Activated B cell treated with CpG ODN at 0.5 μM for 24 hours (primary cell): Measurements from ENCODE around the gene TCAF1. TPM values are rescaled to one million over a fixed set of nuclear protein-coding genes. Genes with fewer than 3 reads are reported as not detected.
A peak's percentile ranks its signal among the peaks of the same experiment; 100 is the strongest.
"Not testable (repeated sequence)": the region's sequence is repeated elsewhere in the genome, so short reads cannot be mapped to it uniquely, and the experiment has no call there.

ENCODE experiments used
- ATAC-seq: fragments of 200-7000 bp; cut with Tn5 transposase; one replicate; pipeline ENCODE4 v1.10.0; 2021; ENCODE audit warnings: low read depth, mild to moderate bottlenecking, moderate library complexity
- CTCF ChIA-PET: fragments of 350-600 bp; sonication (Branson Sonifier 250); formaldehyde crosslinking; loops from one replicate; lab custom pipeline; 2021; ENCODE audit warnings: antibody characterized with exemption; lab: Charles Lee
- POLR2A ChIA-PET: fragments of 350-600 bp; sonication (Branson Sonifier 250); formaldehyde crosslinking; loops from one replicate; lab custom pipeline; 2021; ENCODE audit warnings: antibody characterized with exemption; lab: Charles Lee
- DNase-seq: peaks from one replicate; pipeline ENCODE4 v3.0.0; 2022
- H3K27ac Mint-ChIP-seq: one replicate; pipeline ENCODE4 v1.8.0; 2020; ENCODE audit warnings: mixed read lengths
- H3K27me3 Mint-ChIP-seq: one replicate; pipeline ENCODE4 v1.8.0; 2021; ENCODE audit warnings: mixed read lengths
- H3K36me3 Mint-ChIP-seq: one replicate; pipeline ENCODE4 v1.8.0; 2021; ENCODE audit warnings: low read depth, mixed read lengths
- H3K4me1 Mint-ChIP-seq: one replicate; pipeline ENCODE4 v1.8.0; 2021; ENCODE audit warnings: mixed read lengths
- H3K4me3 Mint-ChIP-seq: one replicate; pipeline ENCODE4 v1.8.0; 2020; ENCODE audit warnings: mild to moderate bottlenecking, mixed read lengths
- H3K9me3 Mint-ChIP-seq: one replicate; pipeline ENCODE4 v1.8.0; 2020; ENCODE audit warnings: mixed read lengths
- CTCF ChIP-seq: fragments of 200-600 bp; IDR thresholded peaks from one replicate; pipeline ENCODE4 v1.8.0; 2022; ENCODE audit warnings: antibody characterized with exemption, mild to moderate bottlenecking
- intact Hi-C: fragments of 100-400 bp; cut with micrococcal nuclease; formaldehyde crosslinking; loops from one replicate; pipeline ENCODE4 v1.15.1; 2024
- total RNA-seq: library from RNA; stranded (reverse); gene quantifications from 2 replicates; pipeline ENCODE4 v1.2.3, GENCODE V29; 2022

The TCAF1 gene
- total RNA-seq, 1 donor from 2014 or later = 12.0 TPM

GRCh38 chr7:143855443-143855842 lies 46.5 kb downstream of the TCAF1 start:
- H3K27me3 Mint-ChIP-seq, intact Hi-C loops, ATAC-seq, H3K36me3 Mint-ChIP-seq, DNase-seq, H3K4me1 Mint-ChIP-seq, CTCF ChIA-PET, H3K27ac Mint-ChIP-seq, H3K9me3 Mint-ChIP-seq, H3K4me3 Mint-ChIP-seq, POLR2A ChIA-PET: not testable (repeated sequence)

DNA sequence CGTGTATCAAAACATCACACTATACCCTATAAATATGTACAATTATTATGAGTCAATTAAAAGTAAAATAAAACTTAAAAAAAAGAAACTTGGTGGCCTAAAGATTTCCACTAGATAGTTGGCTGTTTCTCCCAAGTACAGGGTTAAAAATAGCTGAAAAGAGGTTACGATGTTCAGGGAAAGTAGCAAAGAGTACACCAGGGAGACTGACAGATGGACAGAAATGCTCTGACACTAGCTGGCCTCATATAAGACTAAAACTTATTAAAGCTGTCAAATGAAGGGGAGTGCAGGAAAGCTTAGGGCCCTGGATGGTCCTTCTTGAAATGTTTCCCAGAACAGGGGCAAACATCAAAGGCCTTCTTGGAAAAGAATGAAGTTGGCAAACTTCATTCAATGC lies 51.3 kb downstream of the TCAF1 start:
- Mint-ChIP-seq H3K27ac (no peak overlapping the region), H3K4me1 (no peaks in the 10 kb centered on the region), H3K9me3 (no peaks in the 10 kb centered on the region), H3K4me3 (no peak overlapping the region), H3K27me3 (no peaks in the 10 kb centered on the region), H3K36me3 (no peaks in the 10 kb centered on the region)
- ChIA-PET POLR2A (no interaction called here), CTCF (no interaction called here)
- no peak for ATAC-seq
- TF ChIP-seq CTCF = no peak
- no peak for DNase-seq
- intact Hi-C loops = no loop called here

DNA sequence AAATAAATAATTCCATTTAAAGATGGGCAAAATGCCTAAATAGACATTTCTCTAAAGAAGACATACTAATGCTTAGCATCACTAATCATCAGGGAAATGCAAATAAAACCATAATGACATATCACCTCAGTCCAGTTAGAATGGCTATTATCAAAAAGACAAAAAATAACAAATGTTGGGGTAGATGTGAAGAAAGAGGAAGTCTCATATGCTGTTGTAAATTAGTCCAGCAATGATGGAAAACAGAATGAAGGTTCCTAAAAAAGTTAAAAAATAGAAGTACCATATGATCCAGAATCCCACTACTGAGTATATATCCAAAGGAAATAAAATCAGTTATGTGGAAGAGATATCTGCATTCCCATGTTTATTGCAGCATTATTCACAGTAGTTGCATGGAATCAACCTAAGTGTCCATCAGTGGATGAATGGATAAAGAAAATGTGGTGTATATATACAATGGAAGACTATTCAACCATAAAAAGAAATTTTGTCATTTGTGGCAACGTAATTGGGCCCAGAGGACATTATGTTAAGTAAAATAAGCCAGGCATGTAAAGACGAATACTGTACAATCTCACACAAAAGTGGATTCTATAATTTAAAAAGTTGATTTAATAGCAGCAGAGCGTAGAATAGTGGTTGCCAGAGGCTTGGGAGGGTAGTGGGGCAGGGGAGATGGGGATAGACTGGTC lies 52.0 kb downstream of the TCAF1 start:
- ChIA-PET POLR2A (no interaction called here), CTCF (no interaction called here)
- H3K4me3 Mint-ChIP-seq = no peak overlapping the region
- ATAC-seq (no peak), DNase-seq (no peak)
- TF ChIP-seq CTCF = no peak
- peaks cover 3% of the 10 kb centered on the region for H3K36me3 Mint-ChIP-seq
- no peak overlapping the region for H3K27ac Mint-ChIP-seq
- H3K4me1 Mint-ChIP-seq = no peaks in the 10 kb centered on the region
- intact Hi-C loops = no loop called here
- no peaks in the 10 kb centered on the region for H3K27me3 Mint-ChIP-seq
- peaks cover 3% of the 10 kb centered on the region for H3K9me3 Mint-ChIP-seq

- intact Hi-C loops = no loop called here
- no peaks in the 10 kb centered on the region for H3K4me1 Mint-ChIP-seq
- H3K36me3 Mint-ChIP-seq = peaks cover 3% of the 10 kb centered on the region
- ATAC-seq (no peak), DNase-seq (no peak)
- ChIA-PET CTCF (interaction anchor here (0.8 kb wide), 1 partner anchor 112 kb away, joined by 3 read pairs; no protein-coding TSS in a partner anchor), POLR2A (no interaction called here)
- no peak overlapping the region for H3K27ac Mint-ChIP-seq
- H3K9me3 Mint-ChIP-seq = peaks cover 3% of the 10 kb centered on the region
- H3K4me3 Mint-ChIP-seq = no peak overlapping the region
- H3K27me3 Mint-ChIP-seq = no peaks in the 10 kb centered on the region
- TF ChIP-seq CTCF = no peak
Observed at GRCh38 chr7:143848192-143848591, 53.8 kb downstream of the TCAF1 start.

DNA sequence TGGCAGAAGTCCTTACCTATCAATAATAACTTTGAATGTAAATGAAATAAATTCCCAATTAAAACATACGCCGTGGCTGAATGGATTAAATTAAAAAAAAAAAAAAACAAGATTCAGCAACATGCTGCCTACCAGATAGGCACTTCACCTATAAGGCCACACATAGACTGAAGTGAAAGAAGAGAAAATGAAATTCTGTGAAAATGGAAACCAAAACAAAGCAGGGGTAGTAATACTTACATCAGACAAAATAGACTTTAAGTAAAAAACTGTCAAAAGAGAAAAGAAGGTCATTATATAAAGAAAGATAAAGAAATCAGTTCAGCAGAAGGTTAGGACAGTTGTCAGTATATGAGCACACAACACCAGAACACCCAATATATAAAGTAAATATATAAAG lies 55.3 kb downstream of the TCAF1 start:
- POLR2A ChIA-PET = no interaction called here
- no peak overlapping the region for H3K27ac Mint-ChIP-seq
- no peaks in the 10 kb centered on the region for H3K4me1 Mint-ChIP-seq
- H3K4me3 Mint-ChIP-seq = no peak overlapping the region
- CTCF ChIA-PET = no interaction called here
- peaks cover 3% of the 10 kb centered on the region for H3K9me3 Mint-ChIP-seq
- no peaks in the 10 kb centered on the region for H3K27me3 Mint-ChIP-seq
- intact Hi-C loops = no loop called here
- peaks cover 3% of the 10 kb centered on the region for H3K36me3 Mint-ChIP-seq
- TF ChIP-seq CTCF = no peak
- ATAC-seq (no peak), DNase-seq (no peak)

DNA sequence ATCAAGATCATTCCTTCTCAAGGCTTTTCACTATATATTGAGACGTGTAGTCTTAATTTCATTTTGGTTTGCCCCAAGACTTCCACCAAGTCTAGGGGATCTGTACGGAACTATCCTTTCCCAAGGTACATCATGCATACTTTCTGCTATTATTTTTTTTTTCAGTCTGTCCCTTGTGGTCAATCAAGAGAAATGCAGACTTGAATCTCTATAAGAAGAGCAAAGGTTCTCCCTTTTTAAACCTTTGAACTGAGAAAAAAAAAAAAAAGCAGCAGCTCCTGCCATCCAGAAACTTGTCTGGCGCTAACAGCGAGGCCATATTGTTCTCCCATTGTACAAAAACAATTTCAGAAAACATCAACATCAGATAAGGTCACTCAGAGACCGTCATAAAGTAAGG lies 60.3 kb downstream of the TCAF1 start:
- POLR2A ChIA-PET, ATAC-seq, H3K4me3 Mint-ChIP-seq, H3K4me1 Mint-ChIP-seq, CTCF ChIA-PET, intact Hi-C loops, H3K27me3 Mint-ChIP-seq, DNase-seq, H3K27ac Mint-ChIP-seq, H3K9me3 Mint-ChIP-seq, H3K36me3 Mint-ChIP-seq: not testable (repeated sequence)

- DNase-seq, CTCF ChIA-PET, H3K36me3 Mint-ChIP-seq, H3K4me1 Mint-ChIP-seq, H3K27ac Mint-ChIP-seq, intact Hi-C loops, H3K4me3 Mint-ChIP-seq, H3K27me3 Mint-ChIP-seq, POLR2A ChIA-PET, ATAC-seq, H3K9me3 Mint-ChIP-seq: not testable (repeated sequence)
Observed at GRCh38 chr7:143840062-143840461, 61.9 kb downstream of the TCAF1 start.

GRCh38 chr7:143837223-143837622 lies 64.8 kb downstream of the TCAF1 start:
- peak; percentile 96 for DNase-seq
- POLR2A ChIA-PET, H3K27ac Mint-ChIP-seq, H3K36me3 Mint-ChIP-seq, H3K4me1 Mint-ChIP-seq, intact Hi-C loops, H3K27me3 Mint-ChIP-seq, H3K9me3 Mint-ChIP-seq, CTCF ChIA-PET: not testable (repeated sequence)
- peak; percentile 56 for ATAC-seq
- H3K4me3 Mint-ChIP-seq = peak overlapping the region; percentile 48

GRCh38 chr7:143836622-143837021 lies 65.4 kb downstream of the TCAF1 start:
- H3K27me3 Mint-ChIP-seq, H3K4me1 Mint-ChIP-seq, H3K36me3 Mint-ChIP-seq, H3K9me3 Mint-ChIP-seq, intact Hi-C loops, POLR2A ChIA-PET, CTCF ChIA-PET: not testable (repeated sequence)
- Mint-ChIP-seq H3K27ac (peak overlapping the region; percentile 87), H3K4me3 (peak overlapping the region; percentile 83)
- DNase-seq = peak; percentile 98
- ATAC-seq = peak; percentile 82
